GM12878 (cell line): ENCODE measurements around the gene YBX2. TPM values are rescaled to one million over a fixed set of nuclear protein-coding genes. Genes with fewer than 3 reads are reported as not detected.

Experiments
- ATAC-seq: fragments of 200-7000 bp; cut with Tn5 transposase; 3 replicates; pipeline ENCODE4 v1.9.1; 2020; ENCODE audit warnings: mild to moderate bottlenecking, moderate library complexity
- BruUV-seq: library from RNA; stranded (reverse); fragments of 400-500 nt; replicated peaks from 2 replicates; lab custom pipeline; 2021; lab: Mats Ljungman, UMichigan
- CTCF ChIA-PET: fragments of 300-600 bp; sonication (Branson Sonifier 250); formaldehyde crosslinking; extraction: SDS; loops from one replicate; lab custom pipeline; 2021; ENCODE audit warnings: inconsistent platforms; lab: Yijun Ruan, JAX
- POLR2A ChIA-PET: fragments of 350-600 bp; formaldehyde crosslinking; extraction: SDS; loops from one replicate; lab custom pipeline; 2021; ENCODE audit warnings: inconsistent platforms; lab: Charles Lee
- RAD21 ChIA-PET: fragments of 300-600 bp; sonication (Branson Sonifier 250); formaldehyde crosslinking; loops from one replicate; lab custom pipeline; 2023; ENCODE audit warnings: antibody characterized with exemption; ENCODE audit not compliant: unreplicated experiment; lab: Charles Lee
- SMC1A ChIA-PET: fragments of 300-600 bp; sonication (Branson Sonifier 250); formaldehyde crosslinking; loops from one replicate; lab custom pipeline; 2023; ENCODE audit not compliant: unreplicated experiment, uncharacterized antibody; lab: Charles Lee
- DNase-seq: peaks from one replicate; pipeline ENCODE4 v3.0.0-alpha.2; 2011; ENCODE audit warnings: low read depth, low spot score
- FAIRE-seq: peaks from 3 replicates; lab custom pipeline; 2011; peaks lifted over from hg19 to GRCh38; lab: Jason Lieb, UNC
- H2AFZ ChIP-seq: 2 replicates; pipeline ENCODE4 v1.6.0; 2011; ENCODE audit warnings: low read depth, low read length, control low read depth; ENCODE audit not compliant: control insufficient read depth
- H3K27ac ChIP-seq: 2 replicates; pipeline ENCODE4 v1.5.1; 2011; ENCODE audit warnings: control low read depth; ENCODE audit not compliant: control insufficient read depth, insufficient read depth
- H3K27me3 ChIP-seq, 2 experiments: replicated peaks in 1 of 2; 2 replicates each; pipeline versions ENCODE4 v1.6.0 to v1.6.1; 2011; ENCODE audit warnings: low read length in 1 of 2; ENCODE audit not compliant: control insufficient read depth in 2 of 2, insufficient read depth in 2 of 2
- H3K36me3 ChIP-seq, 2 experiments: 2 replicates each; pipeline ENCODE4 v1.5.1; 2011; ENCODE audit warnings: low read length in 1 of 2; ENCODE audit not compliant: control insufficient read depth in 2 of 2, insufficient read depth in 2 of 2
- H3K4me1 ChIP-seq: 2 replicates; pipeline ENCODE4 v1.6.1; 2011; ENCODE audit warnings: mild to moderate bottlenecking, low read length, moderate library complexity, mixed read lengths; ENCODE audit not compliant: control insufficient read depth, insufficient read depth
- H3K4me2 ChIP-seq: 2 replicates; pipeline ENCODE4 v1.6.0; 2011; ENCODE audit warnings: control low read depth; ENCODE audit not compliant: control insufficient read depth, insufficient read depth
- H3K4me3 ChIP-seq: fragments of 200-600 bp; sonication (generic); 2 replicates; pipeline ENCODE4 v1.5.1; 2016
- H3K79me2 ChIP-seq: 2 replicates; pipeline ENCODE4 v1.6.0; 2011; ENCODE audit warnings: low read length; ENCODE audit not compliant: control insufficient read depth, insufficient read depth
- H3K9ac ChIP-seq: 2 replicates; pipeline ENCODE4 v1.8.0; 2011; ENCODE audit warnings: low read length, control low read depth, mixed read lengths; ENCODE audit not compliant: control insufficient read depth, insufficient read depth
- H3K9me3 ChIP-seq: replicated peaks from 3 replicates; pipeline ENCODE4 v1.5.1; 2011; ENCODE audit warnings: mild to moderate bottlenecking, low read length; ENCODE audit not compliant: control insufficient read depth, insufficient read depth
- H4K20me1 ChIP-seq: 2 replicates; pipeline ENCODE4 v1.6.0; 2011; ENCODE audit not compliant: control insufficient read depth, insufficient read depth
- CBX3 ChIP-seq: fragments of 200-600 bp; sonication (generic); IDR thresholded peaks from 2 replicates; pipeline ENCODE4 v1.6.1; 2016; ENCODE audit warnings: low read depth, borderline replicate concordance
- CBX5 ChIP-seq: sonication (generic); IDR thresholded peaks from 2 replicates; pipeline ENCODE4 v1.6.1; 2016; ENCODE audit warnings: low read depth, moderate library complexity, mild to moderate bottlenecking, inconsistent platforms
- CREB1 ChIP-seq: IDR thresholded peaks from 2 replicates; pipeline ENCODE4 v1.6.1; 2012; ENCODE audit warnings: low read depth, mild to moderate bottlenecking, inconsistent platforms
- GATAD2B ChIP-seq: fragments of 450-650 bp; conservative IDR thresholded peaks from 2 replicates; pipeline ENCODE4 v1.6.1; 2017; ENCODE audit warnings: low read depth, mild to moderate bottlenecking, moderate library complexity
- IRF4 ChIP-seq: IDR thresholded peaks from 2 replicates; pipeline ENCODE4 v1.6.1; 2011; ENCODE audit warnings: low read depth, low read length
- LARP7 ChIP-seq: fragments of 450-650 bp; IDR thresholded peaks from 2 replicates; pipeline ENCODE4 v1.6.1; 2017; ENCODE audit warnings: mild to moderate bottlenecking
- MEF2B ChIP-seq: fragments of 450-650 bp; IDR thresholded peaks from 2 replicates; pipeline ENCODE4 v1.6.1; 2018; ENCODE audit warnings: mild to moderate bottlenecking, moderate library complexity; ENCODE audit not compliant: partially characterized antibody, poor library complexity, severe bottlenecking
- MYC ChIP-seq: IDR thresholded peaks from 2 replicates; pipeline ENCODE4 v1.6.1; 2011; ENCODE audit warnings: mild to moderate bottlenecking, low read length, moderate library complexity, inconsistent platforms; ENCODE audit not compliant: insufficient read depth, insufficient replicate concordance, insufficient read length, severe bottlenecking
- NR2F1 ChIP-seq: fragments of 450-650 bp; conservative IDR thresholded peaks from 2 replicates; pipeline ENCODE4 v1.6.1; 2017; ENCODE audit warnings: mild to moderate bottlenecking
- NRF1 ChIP-seq: conservative IDR thresholded peaks from 2 replicates; pipeline ENCODE4 v1.6.1; 2011; ENCODE audit warnings: mild to moderate bottlenecking, low read depth, low read length, improper control_type of control experiment
- POLR2A ChIP-seq: IDR thresholded peaks from 2 replicates; pipeline ENCODE4 v1.6.1; 2011; ENCODE audit warnings: low read depth, mild to moderate bottlenecking, low read length
- POLR2AphosphoS2 ChIP-seq: IDR thresholded peaks from 2 replicates; pipeline ENCODE4 v1.6.1; 2011; ENCODE audit warnings: low read depth, mild to moderate bottlenecking, low read length, improper control_type of control experiment, moderate library complexity
- RB1 ChIP-seq: fragments of 450-650 bp; formaldehyde crosslinking; IDR thresholded peaks from 2 replicates; pipeline ENCODE4 v1.6.1; 2017; ENCODE audit warnings: mild to moderate bottlenecking, borderline replicate concordance
- SMAD1 ChIP-seq: fragments of 450-650 bp; IDR thresholded peaks from 2 replicates; pipeline ENCODE4 v1.6.1; 2018; ENCODE audit warnings: mild to moderate bottlenecking, low read depth; ENCODE audit not compliant: partially characterized antibody
- SMAD5 ChIP-seq: IDR thresholded peaks from 2 replicates; pipeline ENCODE4 v1.6.1; 2016; ENCODE audit warnings: antibody characterized with exemption, low read depth
- TAF1 ChIP-seq: IDR thresholded peaks from 2 replicates; pipeline ENCODE4 v1.6.1; 2011; ENCODE audit warnings: mild to moderate bottlenecking, low read depth, low read length, borderline replicate concordance
- ZNF217 ChIP-seq: fragments of 450-650 bp; IDR thresholded peaks from 2 replicates; pipeline ENCODE4 v1.6.1; 2017; ENCODE audit warnings: antibody characterized with exemption, mild to moderate bottlenecking
- ZNF384 ChIP-seq: IDR thresholded peaks from 2 replicates; pipeline ENCODE4 v1.6.1; 2012; ENCODE audit warnings: low read depth, mild to moderate bottlenecking, low read length, improper control_type of control experiment, borderline replicate concordance
- ZNF687 ChIP-seq: fragments of 450-650 bp; IDR thresholded peaks from 2 replicates; pipeline ENCODE4 v1.6.1; 2017; ENCODE audit warnings: mild to moderate bottlenecking, moderate library complexity
- ZZZ3 ChIP-seq: IDR thresholded peaks from 2 replicates; pipeline ENCODE4 v1.6.1; 2011; ENCODE audit warnings: low read depth; ENCODE audit not compliant: control insufficient read depth, insufficient read length
- WGBS: methylation state at CpG from one replicate; pipeline ENCODE4 v1.1.6; 2016; ENCODE audit warnings: low lambda C conversion rate; ENCODE audit not compliant: insufficient replicate concordance, insufficient coverage; ENCODE audit errors: missing lambda C conversion rate; 5-methylcytosine and 5-hydroxymethylcytosine counted together
- in situ Hi-C: fragments of 300-500 bp; cut with MboI; formaldehyde crosslinking; loops from 9 replicates; pipeline ENCODE4 v1.14.3; 2018; ENCODE audit warnings: mixed read lengths
- intact Hi-C: fragments of 100-400 bp; cut with micrococcal nuclease; formaldehyde crosslinking; loops from one replicate; pipeline ENCODE4 v1.14.2; 2022; ENCODE audit not compliant: unreplicated experiment
- polyA plus RNA-seq, 11 experiments: library from polyadenylated mRNA; depleted of rRNA in 4 of 11; unstranded in 6 of 11; stranded (reverse) in 5 of 11; fragments of >200 nt; fragmentation: Nextera tagmentation in 4 of 11; fragmentation: Illumina TruSeq in 1 of 11; extraction: Ambion mirVana in 4 of 11; extraction: Trizol in 1 of 11; gene quantifications; 1 replicate in 1 of 11; 2 replicates in 10 of 11; pipeline versions ENCODE4 v1.2.1 to v1.2.3, GENCODE V29; 2011 to 2016; ENCODE audit warnings: inconsistent platforms in 2 of 11, missing spikeins in 2 of 11, low read depth in 1 of 11
- total RNA-seq, 4 experiments: library from RNA; depleted of rRNA in 3 of 4; stranded (reverse); fragments of >200 nt in 3 of 4; fragmentation: Illumina TruSeq in 1 of 4; extraction: Trizol in 1 of 4; gene quantifications; 2 replicates each; pipeline versions ENCODE4 v1.2.1 to v1.2.3, GENCODE V29; 2013 to 2021

Gene YBX2
- total and polyA plus RNA-seq, 10 of the 15 experiments (the other 5 are each of a cell fraction or from before 2014, with no cell fraction given) = not detected

GRCh38 chr17:7336240-7337175, 42.1 kb upstream of the YBX2 start, which contains the start of gene ACAP1:
ACAP1 (plus strand) TSS chr17:7336529; CDS start chr17:7336735, 206 bp downstream.
- ATAC-seq (peak; percentile 93), FAIRE-seq (peak; percentile 90), DNase-seq (no peak)
- ChIA-PET POLR2A (interaction anchor here (0.5 to 3.9 kb wide), 28 partner anchors 9 to 1606 kb away, joined by 3 to 52 read pairs (median 4); partner anchors contain the start of genes ACADVL, DLG4, FXR2 and GPS2), CTCF (interaction anchor here (0.7 to 3.8 kb wide), 18 partner anchors 9 to 351 kb away, joined by 3 to 46 read pairs (median 6); partner anchors contain the start of genes NEURL4, SENP3, TMEM102 and TMEM256), SMC1A (interaction anchor here (0.9 to 4.5 kb wide), 15 partner anchors 8 to 290 kb away, joined by 3 to 33 read pairs (median 5); partner anchors contain the start of genes CTDNEP1, GABARAP, GPS2 and KCTD11), RAD21 (interaction anchor here (0.7 to 5.2 kb wide), 19 partner anchors 8 to 350 kb away, joined by 3 to 45 read pairs (median 5); partner anchors contain the start of genes FXR2, GABARAP, KCTD11 and PLSCR3)
- peak within 1 kb of the TSS; percentile 97 for H3K4me2 ChIP-seq
- peak within 1 kb of the TSS; percentile 99 for H3K27ac ChIP-seq
- WGBS = 1% methylated on average over 15 of the region's 17 CpGs
- no peaks in the 10 kb centered on the region for H4K20me1 ChIP-seq
- peak within 1 kb of the TSS; percentile 99 for H3K9ac ChIP-seq
- TSS peak; percentile 87 for BruUV-seq
- peak within 1 kb of the TSS; percentile 96 for H3K4me3 ChIP-seq
- intact Hi-C loops = no loop called here
- H3K79me2 ChIP-seq = peaks cover 30% of the 10 kb centered on the region
- peak within 1 kb of the TSS; percentile 73 for H2AFZ ChIP-seq
- no peaks in the 10 kb centered on the region for H3K27me3 ChIP-seq
- no peaks in the 10 kb centered on the region for H3K9me3 ChIP-seq
- peaks cover 0 to 21% of the 10 kb centered on the region in 2 experiments; a peak in 2 of 4 replicates for H3K36me3 ChIP-seq
- in situ Hi-C loops = no loop called here
- peaks cover 27% of the 10 kb centered on the region for H3K4me1 ChIP-seq
- TF ChIP-seq LARP7 = peak; percentile 22; the same call in 1 of the 2 replicates
- 0 out of 2 replicates have a peak, but pooled peaks have one; percentile 25 for TF ChIP-seq IRF4
- no peak for TF ChIP-seq CREB1
- TF ChIP-seq RB1 = peak; percentile 78; the same call in 1 of the 2 replicates
- peak; percentile 36; the same call in 1 of the 2 replicates for TF ChIP-seq TAF1
- TF ChIP-seq ZNF217 = peak; percentile 70; the same call in 1 of the 2 replicates
- TF ChIP-seq ZNF384 = 0 out of 2 replicates have a peak, but pooled peaks have one; percentile 3
- 0 out of 2 replicates have a peak, but pooled peaks have one; percentile 40 for TF ChIP-seq GATAD2B
- TF ChIP-seq POLR2A = peak; percentile 45
- TF ChIP-seq CBX5 = no peak
- no peak for TF ChIP-seq SMAD1
- 0 out of 2 replicates have a peak, but pooled peaks have one; percentile 30 for TF ChIP-seq NR2F1
- no peak for TF ChIP-seq MYC
- no peak for TF ChIP-seq ZZZ3
- TF ChIP-seq ZNF687 = peak; percentile 73
- TF ChIP-seq NRF1 = no peak
- TF ChIP-seq CBX3 = no peak
- TF ChIP-seq POLR2AphosphoS2 = 0 out of 2 replicates have a peak, but pooled peaks have one; percentile 30
- TF ChIP-seq SMAD5 = no peak
- TF ChIP-seq MEF2B = peak; percentile 90
